Measurements from ENCODE around the gene RNF11.

DNA sequence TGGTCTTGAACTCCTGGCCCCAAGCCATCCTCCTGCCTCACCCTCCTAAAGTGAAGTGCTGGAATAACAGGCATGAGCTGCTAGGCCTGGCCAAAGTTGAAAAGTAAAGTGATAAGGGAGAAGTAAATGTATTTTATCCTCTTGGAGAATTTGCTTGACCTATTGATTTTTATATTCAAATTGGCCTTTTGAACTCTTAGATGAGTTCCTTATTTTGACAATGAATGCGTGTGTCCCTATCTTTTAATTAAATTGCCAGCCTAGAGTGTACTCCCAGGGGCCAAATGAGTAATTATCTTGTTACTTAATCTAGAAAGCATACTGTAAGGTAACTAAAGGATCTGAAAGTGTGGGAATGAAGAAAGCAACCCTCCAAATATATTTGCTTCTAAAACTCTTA lies 11.4 kb downstream of the RNF11 start:
- TF ChIP-seq, protein P1, sequence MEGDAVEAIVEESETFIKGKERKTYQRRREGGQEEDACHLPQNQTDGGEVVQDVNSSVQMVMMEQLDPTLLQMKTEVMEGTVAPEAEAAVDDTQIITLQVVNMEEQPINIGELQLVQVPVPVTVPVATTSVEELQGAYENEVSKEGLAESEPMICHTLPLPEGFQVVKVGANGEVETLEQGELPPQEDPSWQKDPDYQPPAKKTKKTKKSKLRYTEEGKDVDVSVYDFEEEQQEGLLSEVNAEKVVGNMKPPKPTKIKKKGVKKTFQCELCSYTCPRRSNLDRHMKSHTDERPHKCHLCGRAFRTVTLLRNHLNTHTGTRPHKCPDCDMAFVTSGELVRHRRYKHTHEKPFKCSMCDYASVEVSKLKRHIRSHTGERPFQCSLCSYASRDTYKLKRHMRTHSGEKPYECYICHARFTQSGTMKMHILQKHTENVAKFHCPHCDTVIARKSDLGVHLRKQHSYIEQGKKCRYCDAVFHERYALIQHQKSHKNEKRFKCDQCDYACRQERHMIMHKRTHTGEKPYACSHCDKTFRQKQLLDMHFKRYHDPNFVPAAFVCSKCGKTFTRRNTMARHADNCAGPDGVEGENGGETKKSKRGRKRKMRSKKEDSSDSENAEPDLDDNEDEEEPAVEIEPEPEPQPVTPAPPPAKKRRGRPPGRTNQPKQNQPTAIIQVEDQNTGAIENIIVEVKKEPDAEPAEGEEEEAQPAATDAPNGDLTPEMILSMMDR (optimal IDR thresholded peaks at IDR 0.05 in 1 of 3, IDR thresholded peaks at IDR 0.05 in 1 of 3, conservative IDR thresholded peaks at IDR 0.05 in 1 of 3; ENCODE audit: extremely low read depth in 1 of 3, insufficient read depth in 2 of 3, low read length in 3 of 3): no peak
- TF ChIP-seq EZH2 (IDR thresholded peaks at IDR 0.05; ENCODE audit: low read length): no peak
